HUES64 (cell line): Measurements from ENCODE around the gene TCERG1L.

Experiments
- H3K27ac ChIP-seq: 2 replicates; pipeline ENCODE4 v1.7.0; 2013; ENCODE audit warnings: low read depth, low read length, inconsistent platforms
- H3K27me3 ChIP-seq: 2 replicates; pipeline ENCODE4 v1.6.1; 2013; ENCODE audit warnings: mild to moderate bottlenecking, low read length; ENCODE audit not compliant: insufficient read depth
- H3K36me3 ChIP-seq: 2 replicates; pipeline ENCODE4 v1.6.1; 2013; ENCODE audit warnings: mild to moderate bottlenecking, low read length; ENCODE audit not compliant: insufficient read depth
- H3K4me1 ChIP-seq: 2 replicates; pipeline ENCODE4 v1.6.1; 2013; ENCODE audit warnings: mild to moderate bottlenecking, low read length, moderate library complexity; ENCODE audit not compliant: insufficient read depth
- H3K4me3 ChIP-seq: 2 replicates; pipeline ENCODE4 v1.5.1; 2013; ENCODE audit warnings: mild to moderate bottlenecking, low read length, moderate library complexity
- H3K9ac ChIP-seq: 2 replicates; pipeline ENCODE4 v1.6.1; 2013; ENCODE audit warnings: mild to moderate bottlenecking, low read depth, low read length
- H3K9me3 ChIP-seq: 2 replicates; pipeline ENCODE4 v1.6.1; 2013; ENCODE audit warnings: low read depth, low read length; ENCODE audit not compliant: insufficient read depth
- WGBS: fragments of 150-250, 120-280 bp; methylation state at CpG from one replicate; pipeline ENCODE4 v1.1.7; 2013; ENCODE audit warnings: missing lambda C conversion rate; 5-methylcytosine and 5-hydroxymethylcytosine counted together

Gene TCERG1L

GRCh38 chr10:131125511-131126225 lies 185.9 kb downstream of the TCERG1L start:
- peaks cover 13% of the 10 kb centered on the region for H3K4me1 ChIP-seq
- no peaks in the 10 kb centered on the region for H3K27me3 ChIP-seq
- no peak overlapping the region for H3K9ac ChIP-seq
- H3K4me3 ChIP-seq = no peak overlapping the region
- no peak overlapping the region for H3K27ac ChIP-seq
- WGBS = 91% methylated on average over 10 of the region's 10 CpGs
- no peaks in the 10 kb centered on the region for H3K36me3 ChIP-seq
- H3K9me3 ChIP-seq = peaks cover 11% of the 10 kb centered on the region

GRCh38 chr10:131124945-131125344 lies 186.6 kb downstream of the TCERG1L start:
- Histone ChIP-seq H3K36me3 (no peaks in the 10 kb centered on the region), H3K9ac (no peak overlapping the region), H3K4me1 (peaks cover 13% of the 10 kb centered on the region), H3K9me3 (peaks cover 11% of the 10 kb centered on the region), H3K4me3 (no peak overlapping the region), H3K27ac (no peak overlapping the region), H3K27me3 (no peaks in the 10 kb centered on the region)

- peaks cover 13% of the 10 kb centered on the region for H3K4me1 ChIP-seq
- no peak overlapping the region for H3K4me3 ChIP-seq
- H3K9me3 ChIP-seq = peaks cover 11% of the 10 kb centered on the region
- WGBS = 94% methylated on average over 11 of the region's 11 CpGs
- no peaks in the 10 kb centered on the region for H3K27me3 ChIP-seq
- no peaks in the 10 kb centered on the region for H3K36me3 ChIP-seq
- H3K9ac ChIP-seq = no peak overlapping the region
- no peak overlapping the region for H3K27ac ChIP-seq
Measured at GRCh38 chr10:131123496-131123895, 188.0 kb downstream of the TCERG1L start.

- Histone ChIP-seq H3K27me3 (no peaks in the 10 kb centered on the region), H3K36me3 (no peaks in the 10 kb centered on the region), H3K9ac (no peak overlapping the region), H3K27ac (no peak overlapping the region), H3K9me3 (peaks cover 11% of the 10 kb centered on the region), H3K4me3 (no peak overlapping the region), H3K4me1 (peaks cover 5% of the 10 kb centered on the region)
- 95% methylated on average over 11 of the region's 11 CpGs for WGBS
Measured at GRCh38 chr10:131121511-131122035, 189.9 kb downstream of the TCERG1L start.

- Histone ChIP-seq H3K27me3 (no peaks in the 10 kb centered on the region), H3K36me3 (no peaks in the 10 kb centered on the region), H3K9ac (no peak overlapping the region), H3K27ac (no peak overlapping the region), H3K4me3 (no peak overlapping the region), H3K4me1 (0 out of 2 replicates have a peak, but pooled peaks cover 4% of the 10 kb centered on the region), H3K9me3 (peaks cover 11% of the 10 kb centered on the region)
- 94% methylated on average over 15 of the region's 17 CpGs for WGBS
Measured at GRCh38 chr10:131119626-131120355, 191.7 kb downstream of the TCERG1L start.

GRCh38 chr10:131117416-131118212 lies 193.9 kb downstream of the TCERG1L start:
- Histone ChIP-seq H3K27ac (no peak overlapping the region), H3K4me1 (0 out of 2 replicates have a peak, but pooled peaks cover 8% of the 10 kb centered on the region), H3K9me3 (peaks cover 6% of the 10 kb centered on the region), H3K36me3 (no peaks in the 10 kb centered on the region), H3K4me3 (no peak overlapping the region), H3K9ac (no peak overlapping the region), H3K27me3 (no peaks in the 10 kb centered on the region)
- 94% methylated on average over 21 of the region's 21 CpGs for WGBS

- 95% methylated on average over 9 of the region's 9 CpGs for WGBS
- 0 out of 2 replicates have a peak, but pooled peaks cover 8% of the 10 kb centered on the region for H3K4me1 ChIP-seq
- no peaks in the 10 kb centered on the region for H3K36me3 ChIP-seq
- H3K9me3 ChIP-seq = no peaks in the 10 kb centered on the region
- no peak overlapping the region for H3K9ac ChIP-seq
- no peak overlapping the region for H3K27ac ChIP-seq
- no peaks in the 10 kb centered on the region for H3K27me3 ChIP-seq
- no peak overlapping the region for H3K4me3 ChIP-seq
Measured at GRCh38 chr10:131116991-131117375, 194.5 kb downstream of the TCERG1L start.

GRCh38 chr10:131116216-131116990 lies 195.1 kb downstream of the TCERG1L start:
- Histone ChIP-seq H3K9me3 (no peaks in the 10 kb centered on the region), H3K9ac (no peak overlapping the region), H3K4me1 (0 out of 2 replicates have a peak, but pooled peaks cover 8% of the 10 kb centered on the region), H3K36me3 (no peaks in the 10 kb centered on the region), H3K27me3 (no peaks in the 10 kb centered on the region), H3K4me3 (no peak overlapping the region), H3K27ac (no peak overlapping the region)
- 94% methylated on average over 24 of the region's 24 CpGs for WGBS

- Histone ChIP-seq H3K4me1 (0 out of 2 replicates have a peak, but pooled peaks cover 8% of the 10 kb centered on the region), H3K27me3 (no peaks in the 10 kb centered on the region)
Measured at GRCh38 chr10:131115801-131116200, 195.7 kb downstream of the TCERG1L start.

GRCh38 chr10:131115321-131115720 lies 196.2 kb downstream of the TCERG1L start:
- Histone ChIP-seq H3K27ac (no peak overlapping the region), H3K9ac (no peak overlapping the region), H3K9me3 (no peaks in the 10 kb centered on the region)

More at GRCh38 chr10:131115801-131116200, 195.7 kb downstream of the TCERG1L start:
- Histone ChIP-seq H3K36me3 (no peaks in the 10 kb centered on the region), H3K27ac (no peak overlapping the region), H3K4me3 (no peak overlapping the region), H3K9ac (no peak overlapping the region), H3K9me3 (no peaks in the 10 kb centered on the region)
- 92% methylated on average over 4 of the region's 4 CpGs for WGBS

More at GRCh38 chr10:131115321-131115720, 196.2 kb downstream of the TCERG1L start:
- no peaks in the 10 kb centered on the region for H3K27me3 ChIP-seq
- no peaks in the 10 kb centered on the region for H3K36me3 ChIP-seq
- 94% methylated on average over 13 of the region's 14 CpGs for whole genome bisulfite sequencing
- no peak overlapping the region for H3K4me3 ChIP-seq
- 0 out of 2 replicates have a peak, but pooled peaks cover 8% of the 10 kb centered on the region for H3K4me1 ChIP-seq
